Measurements from ENCODE around the gene ZNF552.

- TF ChIP-seq TEAD4 (IDR thresholded peaks at IDR 0.05; ENCODE audit: low read depth, low read length) (no peak), CTCF (IDR thresholded peaks at IDR 0.05; ENCODE audit: control extremely low read depth in 1 of 3, insufficient read depth in 1 of 3, low read depth in 1 of 3, low read length in 3 of 3) (no peak), RNF2 (IDR thresholded peaks at IDR 0.05; ENCODE audit: borderline replicate concordance, low read depth, low read length, missing control alignments, poor library complexity, severe bottlenecking) (no peak), POLR2A (IDR thresholded peaks at IDR 0.05; ENCODE audit: control extremely low read depth in 1 of 2, low read depth in 2 of 2, low read length in 2 of 2) (no peak), TAF1 (IDR thresholded peaks at IDR 0.05; ENCODE audit: low read depth, low read length) (no peak), YY1 (IDR thresholded peaks at IDR 0.05; ENCODE audit: low read depth, low read length) (no peak), SIX5 (IDR thresholded peaks at IDR 0.05; ENCODE audit: low read depth, low read length) (no peak), SIN3A (conservative IDR thresholded peaks at IDR 0.05 in 1 of 2, IDR thresholded peaks at IDR 0.05 in 1 of 2; ENCODE audit: low read depth in 1 of 2, low read length in 2 of 2) (no peak), PHF8 (conservative IDR thresholded peaks at IDR 0.05; ENCODE audit: low read depth, low read length) (no peak)
Measured at GRCh38 chr19:57773488-57773887, 41.2 kb downstream of the ZNF552 start.
